GM23248 (cell line): ENCODE measurements around the gene NCBP2. TPM values are rescaled to one million over a fixed set of nuclear protein-coding genes. Genes with fewer than 3 reads are reported as not detected.

Experiments
- DNase-seq: peaks from one replicate; pipeline ENCODE4 v3.0.0-alpha.2; 2015
- H2AFZ ChIP-seq: fragments of 200-600 bp; sonication (generic); 2 replicates; pipeline ENCODE4 v1.6.1; 2016; ENCODE audit warnings: antibody characterized with exemption
- H3F3A ChIP-seq: fragments of 200-600 bp; sonication (generic); 2 replicates; pipeline ENCODE4 v1.6.1; 2016; ENCODE audit warnings: mild to moderate bottlenecking, antibody characterized with exemption, mixed run types; ENCODE audit not compliant: insufficient read depth
- H3K27ac ChIP-seq: fragments of 200-600 bp; sonication (generic); 2 replicates; pipeline ENCODE4 v1.5.1; 2016; ENCODE audit warnings: mild to moderate bottlenecking
- H3K27me3 ChIP-seq: fragments of 200-600 bp; sonication (generic); replicated peaks from 2 replicates; pipeline ENCODE4 v1.6.1; 2016; ENCODE audit warnings: mild to moderate bottlenecking; ENCODE audit not compliant: insufficient read depth
- H3K36me3 ChIP-seq: fragments of 200-600 bp; sonication (generic); 2 replicates; pipeline ENCODE4 v1.6.1; 2016; ENCODE audit warnings: low read depth, mild to moderate bottlenecking
- H3K4me1 ChIP-seq: fragments of 200-600 bp; sonication (generic); 2 replicates; pipeline ENCODE4 v1.6.1; 2016; ENCODE audit warnings: mild to moderate bottlenecking; ENCODE audit not compliant: insufficient read depth
- H3K4me2 ChIP-seq: fragments of 200-600 bp; sonication (generic); one replicate; pipeline ENCODE4 v1.6.1; 2016; ENCODE audit warnings: mild to moderate bottlenecking; ENCODE audit not compliant: unreplicated experiment
- H3K4me3 ChIP-seq: fragments of 200-600 bp; sonication (generic); 2 replicates; pipeline ENCODE4 v1.5.1; 2016; ENCODE audit warnings: mild to moderate bottlenecking
- H3K79me2 ChIP-seq: fragments of 200-600 bp; sonication (generic); 2 replicates; pipeline ENCODE4 v1.6.1; 2016; ENCODE audit warnings: mild to moderate bottlenecking; ENCODE audit not compliant: insufficient read depth
- H3K9ac ChIP-seq: fragments of 200-600 bp; sonication (generic); 2 replicates; pipeline ENCODE4 v1.6.1; 2016; ENCODE audit warnings: mild to moderate bottlenecking
- H3K9me2 ChIP-seq: fragments of 200-600 bp; sonication (generic); 2 replicates; pipeline ENCODE4 v1.6.1; 2016; ENCODE audit warnings: mixed run types, mild to moderate bottlenecking, moderate library complexity; ENCODE audit not compliant: insufficient read depth
- H3K9me3 ChIP-seq: fragments of 200-600 bp; sonication (generic); one replicate; pipeline ENCODE4 v1.6.1; 2017; ENCODE audit warnings: low read depth
- H4K20me1 ChIP-seq: fragments of 200-600 bp; sonication (generic); 2 replicates; pipeline ENCODE4 v1.6.0; 2016; ENCODE audit not compliant: insufficient read depth
- EZH2 ChIP-seq: fragments of 200-600 bp; sonication (generic); IDR thresholded peaks from 2 replicates; pipeline ENCODE4 v1.6.1; 2018; ENCODE audit warnings: antibody characterized with exemption, mild to moderate bottlenecking; ENCODE audit not compliant: insufficient read depth, poor library complexity, severe bottlenecking
- EZH2phosphoT487 ChIP-seq: fragments of 200-600 bp; sonication (generic); IDR thresholded peaks from 2 replicates; pipeline ENCODE4 v1.6.1; 2018; ENCODE audit warnings: antibody characterized with exemption, moderate library complexity, mild to moderate bottlenecking, low read depth; ENCODE audit not compliant: insufficient read depth
- WGBS, 2 experiments: methylation state at CpG; one replicate each; pipeline ENCODE4 v1.1.6; 2015 to 2017; ENCODE audit warnings: low lambda C conversion rate in 2 of 2, low coverage in 1 of 2; ENCODE audit errors: missing lambda C conversion rate in 2 of 2; 5-methylcytosine and 5-hydroxymethylcytosine counted together
- in situ Hi-C: fragments of 300-500 bp; cut with MboI; formaldehyde crosslinking; loops from 2 replicates; pipeline ENCODE4 v1.15.0; 2020
- polyA plus RNA-seq: library from polyadenylated mRNA; unstranded; fragments of >200 nt; fragmentation: Nextera tagmentation; extraction: Ambion mirVana; gene quantifications from 2 replicates; pipeline ENCODE4 v1.2.1, GENCODE V29; 2016
- total RNA-seq: library from RNA; depleted of rRNA; stranded (reverse); fragments of >200 nt; shearing (Covaris generic); gene quantifications from 2 replicates; pipeline ENCODE4 v1.2.3, GENCODE V29; 2014

The NCBP2 gene
- total and polyA plus RNA-seq, 2 experiments from 2014 or later, result 75.3 to 107 TPM

- in situ Hi-C loops, result loop anchor here (25.0 kb wide), 1 partner anchor 204 kb away; no protein-coding TSS in a partner anchor
- H3K9me2 ChIP-seq, result no peaks in the 10 kb centered on the region
- H3K27me3 ChIP-seq, result 0 out of 2 replicates have a peak, but pooled peaks cover 5% of the 10 kb centered on the region
- no peaks in the 10 kb centered on the region for H4K20me1 ChIP-seq
- no peaks in the 10 kb centered on the region for H3K36me3 ChIP-seq
- no peaks in the 10 kb centered on the region for H3F3A ChIP-seq
- H3K27ac ChIP-seq, result no peak overlapping the region
- no peaks in the 10 kb centered on the region for H3K9me3 ChIP-seq
- no peak overlapping the region for H3K4me3 ChIP-seq
- DNase-seq, result no peak
- no peak overlapping the region for H3K9ac ChIP-seq
- H3K4me1 ChIP-seq, result no peaks in the 10 kb centered on the region; the same call in 1 of the 2 replicates
- TF ChIP-seq EZH2 (no peak), EZH2phosphoT487 (no peak)
- no peak overlapping the region for H2AFZ ChIP-seq
- no peak overlapping the region for H3K4me2 ChIP-seq
- H3K79me2 ChIP-seq, result no peaks in the 10 kb centered on the region
- WGBS, 2 experiments, result 9 to 31% methylated on average over 1 of the region's 1 CpG
Measured at GRCh38 chr3:196983186-196983585, 40.9 kb upstream of the NCBP2 start.

DNA sequence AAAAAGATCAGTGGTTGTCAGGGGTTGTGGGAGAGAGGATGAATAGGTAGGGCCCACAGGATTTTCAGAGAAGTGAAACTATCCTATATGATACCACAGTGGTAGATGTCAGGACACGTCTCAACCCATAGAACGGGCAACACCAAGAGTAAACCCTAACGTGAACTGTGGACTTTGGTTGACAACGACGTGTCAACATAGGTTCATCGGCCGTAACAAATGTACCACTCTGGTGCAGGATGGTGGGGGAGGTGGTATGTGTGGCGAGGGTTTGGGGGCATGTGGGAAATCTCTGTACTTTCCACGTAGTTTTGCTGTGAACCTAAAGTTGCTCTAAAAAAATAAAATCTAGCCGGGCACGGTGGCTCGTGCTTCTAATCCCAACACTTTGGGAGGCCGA lies 39.3 kb upstream of the NCBP2 start:
- TF ChIP-seq EZH2 (no peak), EZH2phosphoT487 (no peak)
- Histone ChIP-seq H4K20me1 (no peaks in the 10 kb centered on the region), H3K4me3 (no peak overlapping the region), H3K9me3 (no peaks in the 10 kb centered on the region), H3K9me2 (no peaks in the 10 kb centered on the region), H3K27ac (no peak overlapping the region), H3K36me3 (no peaks in the 10 kb centered on the region), H2AFZ (no peak overlapping the region), H3F3A (no peaks in the 10 kb centered on the region), H3K4me2 (no peak overlapping the region), H3K4me1 (no peaks in the 10 kb centered on the region; the same call in 1 of the 2 replicates), H3K79me2 (no peaks in the 10 kb centered on the region), H3K9ac (no peak overlapping the region), H3K27me3 (0 out of 2 replicates have a peak, but pooled peaks cover 5% of the 10 kb centered on the region)
- in situ Hi-C loops, result loop anchor here (25.0 kb wide), 1 partner anchor 206 kb away; no protein-coding TSS in a partner anchor
- no peak for DNase-seq
- WGBS, 2 experiments, result 81 to 89% methylated on average over 13 of the region's 13 CpGs

GRCh38 chr3:196979545-196979944 lies 37.2 kb upstream of the NCBP2 start:
- Histone ChIP-seq H3F3A (no peaks in the 10 kb centered on the region), H3K27me3 (0 out of 2 replicates have a peak, but pooled peaks cover 5% of the 10 kb centered on the region), H3K9me2 (no peaks in the 10 kb centered on the region), H3K4me3 (no peak overlapping the region), H3K79me2 (no peaks in the 10 kb centered on the region), H4K20me1 (no peaks in the 10 kb centered on the region), H2AFZ (no peak overlapping the region), H3K4me1 (no peaks in the 10 kb centered on the region; the same call in 1 of the 2 replicates), H3K36me3 (no peaks in the 10 kb centered on the region), H3K4me2 (no peak overlapping the region), H3K9me3 (no peaks in the 10 kb centered on the region), H3K27ac (no peak overlapping the region), H3K9ac (no peak overlapping the region)
- TF ChIP-seq EZH2, result no peak
- no peak for TF ChIP-seq EZH2phosphoT487
- in situ Hi-C loops, result loop anchor here (25.0 kb wide), 1 partner anchor 208 kb away; no protein-coding TSS in a partner anchor
- DNase-seq, result peak; percentile 83
- 76 to 78% methylated on average over 10 of the region's 10 CpGs for WGBS, 2 experiments

GRCh38 chr3:196976941-196977340 lies 34.6 kb upstream of the NCBP2 start:
- Histone ChIP-seq H3K4me2 (no peak overlapping the region), H3K36me3 (no peaks in the 10 kb centered on the region), H3K9me3 (no peaks in the 10 kb centered on the region), H3K9me2 (no peaks in the 10 kb centered on the region), H3K9ac (no peak overlapping the region), H3K27me3 (no peaks in the 10 kb centered on the region), H3K79me2 (no peaks in the 10 kb centered on the region), H3K4me3 (no peak overlapping the region), H3K27ac (no peak overlapping the region), H4K20me1 (no peaks in the 10 kb centered on the region), H3K4me1 (no peaks in the 10 kb centered on the region; the same call in 1 of the 2 replicates), H2AFZ (no peak overlapping the region), H3F3A (no peaks in the 10 kb centered on the region)
- WGBS, 2 experiments, result 87 to 91% methylated on average over 11 of the region's 11 CpGs
- in situ Hi-C loops, result loop anchor here (25.0 kb wide), 1 partner anchor 210 kb away; no protein-coding TSS in a partner anchor
- DNase-seq, result no peak
- TF ChIP-seq EZH2, result no peak
- no peak for TF ChIP-seq EZH2phosphoT487

DNA sequence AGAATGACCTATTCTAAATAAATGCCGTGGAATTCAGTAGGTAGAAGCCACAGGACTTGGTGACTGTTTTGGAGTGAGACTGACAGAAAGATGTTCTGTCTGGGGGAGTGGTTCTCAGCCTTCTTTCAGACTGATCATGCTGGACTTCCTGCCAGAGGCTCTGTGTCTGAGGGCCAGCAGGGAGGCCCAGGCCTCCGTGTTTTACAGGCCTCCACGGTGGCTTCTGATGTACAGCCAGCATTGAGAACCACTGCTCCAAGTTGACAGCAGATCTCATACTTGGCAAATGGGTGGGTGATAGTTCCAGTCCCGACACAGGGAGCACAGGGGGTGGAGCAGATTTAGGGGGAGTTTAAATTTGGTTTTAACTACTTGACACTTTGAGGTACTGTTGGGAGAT lies 33.0 kb upstream of the NCBP2 start:
- in situ Hi-C loops, result loop anchor here (25.0 kb wide), 1 partner anchor 212 kb away; no protein-coding TSS in a partner anchor
- H3K36me3 ChIP-seq, result no peaks in the 10 kb centered on the region

More for the DNA sequence above, 33.0 kb upstream of the NCBP2 start:
- Histone ChIP-seq H3K4me3 (no peak overlapping the region), H3K9me3 (no peaks in the 10 kb centered on the region), H3F3A (no peaks in the 10 kb centered on the region), H3K9ac (no peak overlapping the region), H3K27me3 (no peaks in the 10 kb centered on the region), H3K4me1 (no peaks in the 10 kb centered on the region; the same call in 1 of the 2 replicates), H3K79me2 (no peaks in the 10 kb centered on the region), H4K20me1 (no peaks in the 10 kb centered on the region), H2AFZ (no peak overlapping the region), H3K9me2 (no peaks in the 10 kb centered on the region), H3K27ac (no peak overlapping the region), H3K4me2 (no peak overlapping the region)
- TF ChIP-seq EZH2 (no peak), EZH2phosphoT487 (no peak)
- 35% methylated on average over 4 of the region's 4 CpGs for WGBS, 2 experiments
- no peak for DNase-seq
